Osteoblast (primary cell): ENCODE results near the gene LZTR1. TPM values are rescaled to one million over a fixed set of nuclear protein-coding genes. Genes with fewer than 3 reads are reported as not detected.

Experiments
- DNase-seq: peaks from one replicate; pipeline ENCODE4 v3.0.0; 2011; ENCODE audit warnings: low spot score, mixed read lengths; ENCODE audit not compliant: insufficient read length; ENCODE audit errors: missing footprints
- H2AFZ ChIP-seq: 2 replicates; pipeline ENCODE4 v1.6.0; 2011; ENCODE audit warnings: mild to moderate bottlenecking, low read length
- H3K27ac ChIP-seq: 2 replicates; pipeline ENCODE4 v1.5.1; 2011; ENCODE audit warnings: mild to moderate bottlenecking, low read depth, low read length, moderate library complexity
- H3K27me3 ChIP-seq: 2 replicates; pipeline ENCODE4 v1.6.0; 2012; ENCODE audit warnings: mild to moderate bottlenecking, control low read depth, inconsistent platforms, low read length, moderate library complexity; ENCODE audit not compliant: insufficient read depth
- H3K36me3 ChIP-seq: 2 replicates; pipeline ENCODE4 v1.5.1; 2011; ENCODE audit warnings: mild to moderate bottlenecking, low read length, control low read depth, moderate library complexity; ENCODE audit not compliant: insufficient read depth
- H3K4me1 ChIP-seq: 2 replicates; pipeline ENCODE4 v1.5.1; 2011; ENCODE audit warnings: mild to moderate bottlenecking, low read length, control low read depth, moderate library complexity; ENCODE audit not compliant: insufficient read depth
- H3K4me2 ChIP-seq: 2 replicates; pipeline ENCODE4 v1.6.0; 2011; ENCODE audit warnings: mild to moderate bottlenecking, low read length; ENCODE audit not compliant: insufficient read depth
- H3K4me3 ChIP-seq: fragments of 200-600 bp; sonication (generic); 3 replicates; pipeline ENCODE4 v1.5.1; 2012; ENCODE audit warnings: mild to moderate bottlenecking, low read length, inconsistent platforms; ENCODE audit not compliant: insufficient read depth
- H3K79me2 ChIP-seq: 2 replicates; pipeline ENCODE4 v1.6.0; 2012; ENCODE audit warnings: mild to moderate bottlenecking, low read length, control low read depth, inconsistent platforms; ENCODE audit not compliant: insufficient read depth
- H3K9me3 ChIP-seq: 2 replicates; pipeline ENCODE4 v1.5.1; 2011; ENCODE audit warnings: low read depth, low read length, control low read depth
- H4K20me1 ChIP-seq: 2 replicates; pipeline ENCODE4 v1.6.0; 2012; ENCODE audit warnings: mild to moderate bottlenecking, low read length, control low read depth; ENCODE audit not compliant: insufficient read depth
- total RNA-seq: library from RNA; depleted of rRNA; stranded (reverse); fragments of >200 nt; gene quantifications from 2 replicates; pipeline ENCODE4 v1.2.3, GENCODE V29; 2012
- TF ChIP-seq, protein P1 (sequence below): IDR thresholded peaks from 2 replicates; pipeline ENCODE4 v1.5.1; 2011; ENCODE audit warnings: mild to moderate bottlenecking, low read depth, low read length, moderate library complexity; ENCODE audit errors: extremely low read depth

LZTR1 gene
- total RNA-seq, 1 donor: 56.8 TPM

DNA sequence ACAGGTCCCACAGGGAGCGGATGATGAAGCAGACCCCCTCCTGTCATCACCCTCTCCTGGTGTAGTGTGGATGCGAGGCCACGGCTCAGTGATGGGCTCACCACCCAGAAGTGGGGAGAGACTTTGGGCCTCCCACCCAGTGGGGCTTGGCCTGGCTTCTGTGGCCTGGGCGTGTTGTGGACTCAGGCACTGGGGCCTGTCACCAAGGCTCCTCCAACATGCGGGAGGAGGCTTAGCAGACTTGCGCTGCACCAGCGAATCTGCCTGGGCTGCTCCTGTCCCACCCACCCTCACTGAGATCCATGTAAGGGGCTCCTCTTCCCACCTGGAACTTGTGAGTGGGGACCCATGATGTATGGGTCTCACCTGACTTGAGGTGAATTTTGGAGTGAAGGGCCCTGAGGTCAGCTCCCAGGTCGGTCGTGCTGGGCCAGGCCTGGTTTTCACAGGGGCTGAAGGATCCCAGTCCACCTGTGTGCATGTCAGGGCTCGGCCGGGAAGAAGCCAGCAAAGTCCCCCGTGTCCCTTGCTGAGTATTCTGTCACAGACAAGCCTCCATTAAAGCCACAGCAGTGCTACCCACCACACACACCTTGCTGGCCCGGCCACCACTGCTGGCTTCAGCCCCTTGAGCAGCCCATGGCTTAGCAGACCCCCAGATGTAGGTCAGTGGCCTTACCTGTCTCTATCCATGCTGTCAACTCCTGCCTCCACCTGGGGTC is 15.6 kb downstream of the LZTR1 start:
- no peaks in the 10 kb centered on the region for H3K9me3 ChIP-seq
- DNase-seq: peak; percentile 59
- peaks cover 11% of the 10 kb centered on the region for H4K20me1 ChIP-seq
- no peak overlapping the region for H3K4me3 ChIP-seq
- H3K79me2 ChIP-seq: peaks cover 21% of the 10 kb centered on the region
- peaks cover 39% of the 10 kb centered on the region for H3K36me3 ChIP-seq
- peaks cover 16% of the 10 kb centered on the region for H3K4me1 ChIP-seq
- H3K27me3 ChIP-seq: no peaks in the 10 kb centered on the region
- H2AFZ ChIP-seq: no peak overlapping the region
- H3K4me2 ChIP-seq: no peak overlapping the region
- H3K27ac ChIP-seq: no peak overlapping the region
- TF ChIP-seq, protein P1, sequence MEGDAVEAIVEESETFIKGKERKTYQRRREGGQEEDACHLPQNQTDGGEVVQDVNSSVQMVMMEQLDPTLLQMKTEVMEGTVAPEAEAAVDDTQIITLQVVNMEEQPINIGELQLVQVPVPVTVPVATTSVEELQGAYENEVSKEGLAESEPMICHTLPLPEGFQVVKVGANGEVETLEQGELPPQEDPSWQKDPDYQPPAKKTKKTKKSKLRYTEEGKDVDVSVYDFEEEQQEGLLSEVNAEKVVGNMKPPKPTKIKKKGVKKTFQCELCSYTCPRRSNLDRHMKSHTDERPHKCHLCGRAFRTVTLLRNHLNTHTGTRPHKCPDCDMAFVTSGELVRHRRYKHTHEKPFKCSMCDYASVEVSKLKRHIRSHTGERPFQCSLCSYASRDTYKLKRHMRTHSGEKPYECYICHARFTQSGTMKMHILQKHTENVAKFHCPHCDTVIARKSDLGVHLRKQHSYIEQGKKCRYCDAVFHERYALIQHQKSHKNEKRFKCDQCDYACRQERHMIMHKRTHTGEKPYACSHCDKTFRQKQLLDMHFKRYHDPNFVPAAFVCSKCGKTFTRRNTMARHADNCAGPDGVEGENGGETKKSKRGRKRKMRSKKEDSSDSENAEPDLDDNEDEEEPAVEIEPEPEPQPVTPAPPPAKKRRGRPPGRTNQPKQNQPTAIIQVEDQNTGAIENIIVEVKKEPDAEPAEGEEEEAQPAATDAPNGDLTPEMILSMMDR: no peak

DNA sequence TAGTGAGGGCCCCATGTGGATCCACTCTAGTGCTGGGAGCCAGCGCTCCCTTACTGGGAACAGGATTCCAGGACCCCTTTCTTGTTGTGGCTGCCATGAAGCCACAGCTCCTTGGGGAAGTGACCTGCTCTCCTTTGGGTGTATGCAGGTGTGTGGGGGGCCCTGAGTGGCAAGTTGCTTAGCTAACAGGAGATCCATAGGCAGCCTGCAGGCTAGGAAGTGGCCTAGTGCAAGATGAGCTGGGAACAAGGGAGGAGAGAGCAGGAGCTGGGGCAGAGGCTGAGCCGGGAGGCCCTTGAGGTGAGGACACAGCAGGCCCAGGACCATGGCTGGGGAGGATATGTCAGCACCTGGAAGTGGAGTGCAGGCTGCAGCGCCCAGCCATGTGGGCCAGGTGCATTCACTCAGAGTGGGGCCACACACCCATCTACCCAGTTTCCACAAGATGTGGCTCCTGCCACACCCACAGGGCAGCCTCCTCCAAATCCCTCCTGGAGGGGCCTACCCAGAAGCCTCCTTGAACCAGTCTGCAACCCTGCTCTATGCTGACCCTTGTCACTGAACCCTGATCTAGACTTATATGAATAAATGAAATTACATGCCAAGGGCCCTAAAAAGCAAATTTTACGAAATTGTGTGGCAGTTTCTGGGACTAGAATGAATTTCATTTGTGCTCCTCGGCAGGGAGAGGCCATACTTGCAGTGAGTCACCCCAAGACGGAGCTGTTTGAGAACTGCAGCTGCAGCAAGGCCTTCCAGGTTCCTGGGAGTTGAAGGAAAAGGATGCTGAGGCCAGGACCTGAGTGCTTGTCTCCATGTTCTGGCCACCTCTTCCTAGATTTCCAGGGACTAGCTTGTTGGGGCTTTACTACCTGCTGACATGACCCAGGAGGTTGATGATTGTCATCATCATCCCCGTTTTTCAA is 16.6 kb downstream of the LZTR1 start:
- no peak overlapping the region for H3K27ac ChIP-seq
- H3K36me3 ChIP-seq: peaks cover 36% of the 10 kb centered on the region
- H3K9me3 ChIP-seq: no peaks in the 10 kb centered on the region
- no peak overlapping the region for H3K4me2 ChIP-seq
- peaks cover 28% of the 10 kb centered on the region for H3K79me2 ChIP-seq
- H3K4me1 ChIP-seq: peaks cover 25% of the 10 kb centered on the region
- no peak overlapping the region for H3K4me3 ChIP-seq
- H3K27me3 ChIP-seq: no peaks in the 10 kb centered on the region
- TF ChIP-seq, protein P1: no peak
- H4K20me1 ChIP-seq: peaks cover 11% of the 10 kb centered on the region
- H2AFZ ChIP-seq: no peak overlapping the region
- peak; percentile 93 for DNase-seq

DNA sequence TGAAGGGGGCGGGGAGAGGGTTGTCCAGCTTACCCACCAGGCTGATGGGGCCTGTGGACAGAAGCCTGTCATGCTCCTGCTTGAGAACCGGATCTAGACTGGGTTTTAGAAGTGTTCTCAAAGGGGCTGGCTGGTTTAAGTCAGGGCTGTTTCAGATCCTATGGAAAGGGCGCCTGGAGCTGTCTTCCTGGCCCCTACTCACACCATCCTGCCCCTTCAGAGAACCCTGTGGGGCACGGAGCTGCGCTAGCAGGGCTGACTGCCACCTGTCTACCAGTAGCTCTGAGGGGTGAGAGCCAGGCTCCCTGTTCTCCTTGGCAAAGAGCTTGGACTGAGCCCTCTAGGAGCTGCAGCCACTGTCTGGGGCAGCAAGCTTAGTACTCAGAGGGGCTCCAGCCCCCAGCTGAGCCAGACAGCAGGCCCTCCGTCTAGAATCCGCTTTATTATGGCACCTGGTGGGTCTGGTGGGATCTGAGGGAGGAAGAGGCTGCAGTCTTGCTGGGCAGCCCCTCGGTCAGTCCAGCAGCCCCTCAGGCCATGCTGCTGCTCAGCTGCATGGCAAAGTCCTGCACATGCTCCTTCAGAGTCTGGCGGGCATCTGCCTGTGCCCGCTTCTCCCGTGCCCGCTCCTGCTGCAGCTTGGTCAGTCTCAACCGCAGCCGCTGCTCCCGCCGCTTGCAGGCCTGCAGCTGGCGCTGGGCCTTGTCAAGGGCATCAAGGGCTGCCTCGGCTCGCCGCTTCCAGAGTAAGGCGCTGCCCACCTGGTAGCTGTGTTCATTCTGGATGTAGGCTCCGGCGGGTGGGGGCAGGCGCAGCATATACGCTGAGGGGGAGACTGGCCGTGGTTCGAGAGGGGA is 17.5 kb downstream of the LZTR1 start:
- Histone ChIP-seq H2AFZ (no peak overlapping the region), H3K27me3 (no peaks in the 10 kb centered on the region), H3K27ac (no peak overlapping the region), H3K4me2 (no peak overlapping the region), H4K20me1 (peaks cover 11% of the 10 kb centered on the region), H3K4me1 (peaks cover 26% of the 10 kb centered on the region), H3K79me2 (peaks cover 31% of the 10 kb centered on the region), H3K9me3 (no peaks in the 10 kb centered on the region), H3K4me3 (no peak overlapping the region), H3K36me3 (peaks cover 36% of the 10 kb centered on the region)
- DNase-seq: no peak
- TF ChIP-seq, protein P1: no peak
